A673 (cell line): Measurements from ENCODE around the gene KRT81. TPM values are rescaled to one million over a fixed set of nuclear protein-coding genes. Genes with fewer than 3 reads are reported as not detected.
"Not testable (repeated sequence)": the region's sequence is repeated elsewhere in the genome, so short reads cannot be mapped to it uniquely, and the experiment has no call there.

Source experiments
- BruUV-seq: library from RNA; stranded (reverse); fragments of 400-500 nt; replicated peaks from 2 replicates; lab custom pipeline; 2021; lab: Mats Ljungman, UMichigan
- CTCF ChIA-PET: fragments of 300-600 bp; sonication (Branson Sonifier 250); formaldehyde crosslinking; loops from one replicate; lab custom pipeline; 2022; ENCODE audit warnings: antibody characterized with exemption; lab: Charles Lee
- POLR2A ChIA-PET: fragments of 300-600 bp; sonication (Branson Sonifier 250); formaldehyde crosslinking; loops from one replicate; lab custom pipeline; 2022; ENCODE audit warnings: antibody characterized with exemption; ENCODE audit not compliant: low non-redundant PET; lab: Charles Lee
- DNase-seq: peaks from one replicate; pipeline ENCODE4 v3.0.0-alpha.2; 2015; ENCODE audit warnings: low spot score
- H3K27ac ChIP-seq: fragments of 200-600 bp; sonication (generic); 2 replicates; pipeline ENCODE4 v1.5.1; 2016; ENCODE audit warnings: mixed run types, low read depth, mild to moderate bottlenecking, mixed read lengths, antibody characterized with exemption, low read length; ENCODE audit not compliant: poor library complexity, severe bottlenecking
- H3K27me3 ChIP-seq: fragments of 200-600 bp; sonication (generic); replicated peaks from 2 replicates; pipeline ENCODE4 v1.6.1; 2017; ENCODE audit warnings: mixed run types, low read depth, mild to moderate bottlenecking, mixed read lengths, antibody characterized with exemption, low read length; ENCODE audit not compliant: insufficient read depth, poor library complexity
- H3K36me3 ChIP-seq: fragments of 200-600 bp; sonication (generic); 2 replicates; pipeline ENCODE4 v1.6.1; 2016; ENCODE audit warnings: mixed run types, mild to moderate bottlenecking, mixed read lengths, antibody characterized with exemption, low read length; ENCODE audit not compliant: insufficient read depth, poor library complexity, severe bottlenecking
- H3K4me1 ChIP-seq: fragments of 200-600 bp; sonication (generic); 2 replicates; pipeline ENCODE4 v1.6.1; 2017; ENCODE audit warnings: mixed run types, mild to moderate bottlenecking, mixed read lengths, antibody characterized with exemption, low read length; ENCODE audit not compliant: insufficient read depth, poor library complexity, severe bottlenecking
- H3K4me3 ChIP-seq: fragments of 200-600 bp; sonication (generic); 2 replicates; pipeline ENCODE4 v1.5.1; 2016; ENCODE audit warnings: low read depth, mixed run types, mild to moderate bottlenecking, mixed read lengths, low read length; ENCODE audit not compliant: poor library complexity, severe bottlenecking
- H3K9me3 ChIP-seq: fragments of 200-600 bp; sonication (generic); 2 replicates; pipeline ENCODE4 v1.6.1; 2016; ENCODE audit warnings: mixed run types, low read depth, mild to moderate bottlenecking, mixed read lengths, antibody characterized with exemption, low read length; ENCODE audit not compliant: poor library complexity, severe bottlenecking
- EZH2 ChIP-seq: fragments of 200-600 bp; sonication (generic); IDR thresholded peaks from 2 replicates; pipeline ENCODE4 v1.6.1; 2017; ENCODE audit warnings: borderline replicate concordance, low read depth, mild to moderate bottlenecking, mixed read lengths, antibody characterized with exemption, low read length; ENCODE audit not compliant: poor library complexity, severe bottlenecking
- intact Hi-C: fragments of 100-400 bp; cut with micrococcal nuclease; formaldehyde crosslinking; loops from one replicate; pipeline ENCODE4 v1.10.0; 2022; ENCODE audit not compliant: unreplicated experiment
- total RNA-seq: library from RNA; stranded (reverse); gene quantifications from 2 replicates; pipeline ENCODE4 v1.2.3, GENCODE V29; 2021
- TF ChIP-seq, protein P1 (sequence below): fragments of 300-800, 200-600 bp; sonication (generic); conservative IDR thresholded peaks from 2 replicates; pipeline ENCODE4 v1.5.1; 2017; ENCODE audit warnings: low read depth, mild to moderate bottlenecking, antibody characterized with exemption, low read length, moderate library complexity, mixed read lengths

The KRT81 gene
- total RNA-seq, 1 experiment from 2014 or later: 0.30 TPM

- DNase-seq: no peak
- BruUV-seq: no TSS peak
- TF ChIP-seq, protein P1, sequence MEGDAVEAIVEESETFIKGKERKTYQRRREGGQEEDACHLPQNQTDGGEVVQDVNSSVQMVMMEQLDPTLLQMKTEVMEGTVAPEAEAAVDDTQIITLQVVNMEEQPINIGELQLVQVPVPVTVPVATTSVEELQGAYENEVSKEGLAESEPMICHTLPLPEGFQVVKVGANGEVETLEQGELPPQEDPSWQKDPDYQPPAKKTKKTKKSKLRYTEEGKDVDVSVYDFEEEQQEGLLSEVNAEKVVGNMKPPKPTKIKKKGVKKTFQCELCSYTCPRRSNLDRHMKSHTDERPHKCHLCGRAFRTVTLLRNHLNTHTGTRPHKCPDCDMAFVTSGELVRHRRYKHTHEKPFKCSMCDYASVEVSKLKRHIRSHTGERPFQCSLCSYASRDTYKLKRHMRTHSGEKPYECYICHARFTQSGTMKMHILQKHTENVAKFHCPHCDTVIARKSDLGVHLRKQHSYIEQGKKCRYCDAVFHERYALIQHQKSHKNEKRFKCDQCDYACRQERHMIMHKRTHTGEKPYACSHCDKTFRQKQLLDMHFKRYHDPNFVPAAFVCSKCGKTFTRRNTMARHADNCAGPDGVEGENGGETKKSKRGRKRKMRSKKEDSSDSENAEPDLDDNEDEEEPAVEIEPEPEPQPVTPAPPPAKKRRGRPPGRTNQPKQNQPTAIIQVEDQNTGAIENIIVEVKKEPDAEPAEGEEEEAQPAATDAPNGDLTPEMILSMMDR: no peak
- TF ChIP-seq EZH2: no peak
- Histone ChIP-seq H3K27ac (no peak overlapping the region), H3K36me3 (no peaks in the 10 kb centered on the region), H3K4me1 (no peaks in the 10 kb centered on the region), H3K9me3 (no peaks in the 10 kb centered on the region), H3K4me3 (no peak overlapping the region), H3K27me3 (no peaks in the 10 kb centered on the region)
- intact Hi-C loops: no loop called here
- ChIA-PET CTCF (no interaction called here), POLR2A (no interaction called here)
Measured at GRCh38 chr12:52243259-52243855, 48.0 kb downstream of the KRT81 start.

GRCh38 chr12:52242442-52243258, 48.7 kb downstream of the KRT81 start:
- ChIA-PET POLR2A (no interaction called here), CTCF (no interaction called here)
- DNase-seq: no peak
- no peaks in the 10 kb centered on the region for H3K27me3 ChIP-seq
- no TSS peak for BruUV-seq
- intact Hi-C loops: no loop called here
- no peak overlapping the region for H3K4me3 ChIP-seq
- H3K9me3 ChIP-seq: no peaks in the 10 kb centered on the region
- TF ChIP-seq, protein P1: no peak
- no peak for TF ChIP-seq EZH2
- no peaks in the 10 kb centered on the region for H3K36me3 ChIP-seq
- H3K4me1 ChIP-seq: no peaks in the 10 kb centered on the region
- H3K27ac ChIP-seq: no peak overlapping the region

DNA sequence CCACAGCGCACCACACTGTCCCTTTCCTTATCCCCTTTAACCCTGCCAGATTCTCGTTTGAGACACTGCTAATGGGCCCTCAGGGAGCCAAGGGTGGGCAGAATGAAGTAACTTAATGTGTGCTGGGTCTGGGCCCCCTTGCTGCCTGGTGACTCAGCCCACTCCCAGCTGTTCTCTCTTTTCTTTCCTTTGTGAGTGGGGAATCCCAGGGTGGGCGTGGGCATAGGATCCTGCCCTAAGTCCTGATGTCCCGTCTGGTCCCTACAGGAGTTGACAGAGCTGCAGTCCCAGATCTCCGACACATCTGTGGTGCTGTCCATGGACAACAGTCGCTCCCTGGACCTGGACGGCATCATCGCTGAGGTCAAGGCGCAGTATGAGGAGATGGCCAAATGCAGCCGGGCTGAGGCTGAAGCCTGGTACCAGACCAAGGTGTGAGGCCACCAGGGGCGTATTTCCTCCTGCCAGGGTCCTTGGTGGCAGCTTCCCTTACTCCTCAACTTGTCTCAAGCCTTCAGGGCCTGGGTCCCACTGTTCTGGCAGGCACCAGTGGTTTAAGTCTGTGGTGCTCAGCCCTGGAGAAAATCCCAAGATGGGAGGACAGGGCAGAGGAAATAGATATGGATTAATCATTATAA, 50.0 kb downstream of the KRT81 start:
- no peak for DNase-seq
- H3K4me1 ChIP-seq: no peaks in the 10 kb centered on the region
- CTCF ChIA-PET: interaction anchor here (0.6 kb wide), 1 partner anchor 32 kb away, joined by 4 read pairs; no protein-coding TSS in a partner anchor

DNA sequence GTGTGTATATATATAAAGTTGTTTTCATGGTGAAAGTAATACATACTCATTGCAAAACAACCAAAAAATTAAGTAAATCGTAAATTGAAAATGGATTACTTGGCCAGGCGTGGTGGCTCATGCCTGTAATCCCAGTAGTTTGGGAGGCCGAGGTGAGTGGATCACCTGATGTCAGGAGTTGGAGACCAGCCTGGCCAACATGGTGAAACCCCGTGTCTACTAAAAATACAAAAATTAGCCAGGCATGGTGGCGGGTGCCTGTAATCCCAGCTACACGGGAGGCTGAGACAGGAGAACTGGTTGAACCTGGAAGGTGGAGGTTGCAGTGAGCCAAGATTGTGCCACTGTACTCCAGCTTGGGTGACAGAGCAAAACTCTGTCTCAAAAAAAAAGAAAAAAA, 51.1 kb downstream of the KRT81 start:
- H3K4me3 ChIP-seq, DNase-seq, POLR2A ChIA-PET, H3K27ac ChIP-seq, H3K9me3 ChIP-seq, H3K4me1 ChIP-seq, H3K27me3 ChIP-seq, BruUV-seq, intact Hi-C loops, CTCF ChIA-PET, H3K36me3 ChIP-seq: not testable (repeated sequence)

More for the DNA sequence above, 50.0 kb downstream of the KRT81 start:
- no peak overlapping the region for H3K27ac ChIP-seq
- POLR2A ChIA-PET: no interaction called here
- no peaks in the 10 kb centered on the region for H3K27me3 ChIP-seq
- no peak overlapping the region for H3K4me3 ChIP-seq
- TF ChIP-seq, protein P1: no peak
- TF ChIP-seq EZH2: no peak
- no peaks in the 10 kb centered on the region for H3K36me3 ChIP-seq
- H3K9me3 ChIP-seq: no peaks in the 10 kb centered on the region
- intact Hi-C loops: no loop called here
- no TSS peak for BruUV-seq
